GM12878 (cell line): ENCODE results near the gene ABHD14A. TPM values are rescaled to one million over a fixed set of nuclear protein-coding genes. Genes with fewer than 3 reads are reported as not detected.

Source experiments
- ATAC-seq: fragments of 200-7000 bp; cut with Tn5 transposase; 3 replicates; pipeline ENCODE4 v1.9.1; 2020; ENCODE audit warnings: mild to moderate bottlenecking, moderate library complexity
- BruUV-seq: library from RNA; stranded (reverse); fragments of 400-500 nt; replicated peaks from 2 replicates; lab custom pipeline; 2021; lab: Mats Ljungman, UMichigan
- CTCF ChIA-PET: fragments of 300-600 bp; sonication (Branson Sonifier 250); formaldehyde crosslinking; extraction: SDS; loops from one replicate; lab custom pipeline; 2021; ENCODE audit warnings: inconsistent platforms; lab: Yijun Ruan, JAX
- POLR2A ChIA-PET: fragments of 350-600 bp; formaldehyde crosslinking; extraction: SDS; loops from one replicate; lab custom pipeline; 2021; ENCODE audit warnings: inconsistent platforms; lab: Charles Lee
- RAD21 ChIA-PET: fragments of 300-600 bp; sonication (Branson Sonifier 250); formaldehyde crosslinking; loops from one replicate; lab custom pipeline; 2023; ENCODE audit warnings: antibody characterized with exemption; ENCODE audit not compliant: unreplicated experiment; lab: Charles Lee
- SMC1A ChIA-PET: fragments of 300-600 bp; sonication (Branson Sonifier 250); formaldehyde crosslinking; loops from one replicate; lab custom pipeline; 2023; ENCODE audit not compliant: unreplicated experiment, uncharacterized antibody; lab: Charles Lee
- DNase-seq: peaks from one replicate; pipeline ENCODE4 v3.0.0-alpha.2; 2011; ENCODE audit warnings: low read depth, low spot score
- FAIRE-seq: peaks from 3 replicates; lab custom pipeline; 2011; peaks lifted over from hg19 to GRCh38; lab: Jason Lieb, UNC
- H2AFZ ChIP-seq: 2 replicates; pipeline ENCODE4 v1.6.0; 2011; ENCODE audit warnings: low read depth, low read length, control low read depth; ENCODE audit not compliant: control insufficient read depth
- H3K27ac ChIP-seq: 2 replicates; pipeline ENCODE4 v1.5.1; 2011; ENCODE audit warnings: control low read depth; ENCODE audit not compliant: control insufficient read depth, insufficient read depth
- H3K27me3 ChIP-seq, 2 experiments: replicated peaks in 1 of 2; 2 replicates each; pipeline versions ENCODE4 v1.6.0 to v1.6.1; 2011; ENCODE audit warnings: low read length in 1 of 2; ENCODE audit not compliant: control insufficient read depth in 2 of 2, insufficient read depth in 2 of 2
- H3K36me3 ChIP-seq, 2 experiments: 2 replicates each; pipeline ENCODE4 v1.5.1; 2011; ENCODE audit warnings: low read length in 1 of 2; ENCODE audit not compliant: control insufficient read depth in 2 of 2, insufficient read depth in 2 of 2
- H3K4me1 ChIP-seq: 2 replicates; pipeline ENCODE4 v1.6.1; 2011; ENCODE audit warnings: mild to moderate bottlenecking, low read length, moderate library complexity, mixed read lengths; ENCODE audit not compliant: control insufficient read depth, insufficient read depth
- H3K4me2 ChIP-seq: 2 replicates; pipeline ENCODE4 v1.6.0; 2011; ENCODE audit warnings: control low read depth; ENCODE audit not compliant: control insufficient read depth, insufficient read depth
- H3K4me3 ChIP-seq: fragments of 200-600 bp; sonication (generic); 2 replicates; pipeline ENCODE4 v1.5.1; 2016
- H3K79me2 ChIP-seq: 2 replicates; pipeline ENCODE4 v1.6.0; 2011; ENCODE audit warnings: low read length; ENCODE audit not compliant: control insufficient read depth, insufficient read depth
- H3K9ac ChIP-seq: 2 replicates; pipeline ENCODE4 v1.8.0; 2011; ENCODE audit warnings: low read length, control low read depth, mixed read lengths; ENCODE audit not compliant: control insufficient read depth, insufficient read depth
- H3K9me3 ChIP-seq: replicated peaks from 3 replicates; pipeline ENCODE4 v1.5.1; 2011; ENCODE audit warnings: mild to moderate bottlenecking, low read length; ENCODE audit not compliant: control insufficient read depth, insufficient read depth
- H4K20me1 ChIP-seq: 2 replicates; pipeline ENCODE4 v1.6.0; 2011; ENCODE audit not compliant: control insufficient read depth, insufficient read depth
- BCL3 ChIP-seq: IDR thresholded peaks from 2 replicates; pipeline ENCODE4 v1.6.1; 2011; ENCODE audit warnings: borderline replicate concordance, low read depth, mild to moderate bottlenecking, moderate library complexity, low read length; ENCODE audit not compliant: insufficient read depth, poor library complexity, severe bottlenecking
- CREB1 ChIP-seq: IDR thresholded peaks from 2 replicates; pipeline ENCODE4 v1.6.1; 2012; ENCODE audit warnings: low read depth, mild to moderate bottlenecking, inconsistent platforms
- CTCF ChIP-seq, 3 experiments: IDR thresholded peaks in 2 of 3; conservative IDR thresholded peaks in 1 of 3; 2 replicates each; pipeline ENCODE4 v1.5.1; 2011; ENCODE audit warnings: low read depth in 3 of 3, low read length in 3 of 3, mild to moderate bottlenecking in 3 of 3, control low read depth in 2 of 3, moderate library complexity in 2 of 3, inconsistent platforms in 1 of 3, mixed read lengths in 1 of 3; ENCODE audit not compliant: control insufficient read depth in 2 of 3, insufficient read depth in 1 of 3; ENCODE audit errors: extremely low read depth in 1 of 3
- EGR1 ChIP-seq, 2 experiments: IDR thresholded peaks; 1 replicate in 1 of 2; 2 replicates in 1 of 2; pipeline ENCODE4 v1.6.1; 2011 to 2012; ENCODE audit warnings: low read depth in 2 of 2, low read length in 2 of 2, borderline replicate concordance in 1 of 2, mild to moderate bottlenecking in 1 of 2, moderate library complexity in 1 of 2
- HCFC1 ChIP-seq: fragments of 150-350 bp; IDR thresholded peaks from 2 replicates; pipeline ENCODE4 v1.6.1; 2014; ENCODE audit warnings: low read length
- HDAC6 ChIP-seq: fragments of 200-600 bp; sonication (generic); IDR thresholded peaks from one replicate; pipeline ENCODE4 v1.8.0; 2017; ENCODE audit warnings: antibody characterized with exemption; ENCODE audit not compliant: unreplicated experiment
- KDM1A ChIP-seq: fragments of 200-600 bp; sonication (generic); IDR thresholded peaks from 2 replicates; pipeline ENCODE4 v1.6.1; 2016; ENCODE audit warnings: borderline replicate concordance
- KLF5 ChIP-seq: fragments of 450-650 bp; IDR thresholded peaks from 2 replicates; pipeline ENCODE4 v1.6.1; 2014; ENCODE audit warnings: mild to moderate bottlenecking; ENCODE audit not compliant: partially characterized antibody
- NBN ChIP-seq: fragments of 450-650 bp; IDR thresholded peaks from 2 replicates; pipeline ENCODE4 v1.6.1; 2016
- NKRF ChIP-seq: fragments of 450-650 bp; conservative IDR thresholded peaks from 2 replicates; pipeline ENCODE4 v1.6.1; 2017; ENCODE audit warnings: mild to moderate bottlenecking, moderate library complexity
- PML ChIP-seq: IDR thresholded peaks from 2 replicates; pipeline ENCODE4 v1.6.1; 2012; ENCODE audit warnings: low read length, inconsistent platforms
- RAD21 ChIP-seq: IDR thresholded peaks from 2 replicates; pipeline ENCODE4 v1.6.1; 2011; ENCODE audit warnings: mild to moderate bottlenecking, low read depth, low read length, moderate library complexity; ENCODE audit not compliant: insufficient read depth
- SIN3A ChIP-seq: IDR thresholded peaks from 2 replicates; pipeline ENCODE4 v1.6.1; 2012; ENCODE audit warnings: low read depth, low read length, improper control_type of control experiment
- SIX5 ChIP-seq: IDR thresholded peaks from 2 replicates; pipeline ENCODE4 v1.6.1; 2011; ENCODE audit warnings: mild to moderate bottlenecking, low read depth, low read length, moderate library complexity; ENCODE audit not compliant: severe bottlenecking
- SREBF1 ChIP-seq: IDR thresholded peaks from 2 replicates; pipeline ENCODE4 v1.6.1; 2012; ENCODE audit warnings: mild to moderate bottlenecking, low read length
- USF1 ChIP-seq: IDR thresholded peaks from 2 replicates; pipeline ENCODE4 v1.6.1; 2011; ENCODE audit warnings: borderline replicate concordance, low read depth, mild to moderate bottlenecking, moderate library complexity, mixed read lengths, low read length; ENCODE audit not compliant: insufficient read depth; ENCODE audit errors: extremely low read length
- WRNIP1 ChIP-seq: IDR thresholded peaks from 2 replicates; pipeline ENCODE4 v1.6.1; 2011; ENCODE audit warnings: low read depth, low read length, improper control_type of control experiment, borderline replicate concordance
- ZNF622 ChIP-seq: fragments of 450-650 bp; IDR thresholded peaks from 2 replicates; pipeline ENCODE4 v1.6.1; 2017; ENCODE audit warnings: mild to moderate bottlenecking, inconsistent platforms
- WGBS: methylation state at CpG from one replicate; pipeline ENCODE4 v1.1.6; 2016; ENCODE audit warnings: low lambda C conversion rate; ENCODE audit not compliant: insufficient replicate concordance, insufficient coverage; ENCODE audit errors: missing lambda C conversion rate; 5-methylcytosine and 5-hydroxymethylcytosine counted together
- in situ Hi-C: fragments of 300-500 bp; cut with MboI; formaldehyde crosslinking; loops from 9 replicates; pipeline ENCODE4 v1.14.3; 2018; ENCODE audit warnings: mixed read lengths
- intact Hi-C: fragments of 100-400 bp; cut with micrococcal nuclease; formaldehyde crosslinking; loops from one replicate; pipeline ENCODE4 v1.14.2; 2022; ENCODE audit not compliant: unreplicated experiment
- polyA plus RNA-seq, 11 experiments: library from polyadenylated mRNA; depleted of rRNA in 4 of 11; unstranded in 6 of 11; stranded (reverse) in 5 of 11; fragments of >200 nt; fragmentation: Nextera tagmentation in 4 of 11; fragmentation: Illumina TruSeq in 1 of 11; extraction: Ambion mirVana in 4 of 11; extraction: Trizol in 1 of 11; gene quantifications; 1 replicate in 1 of 11; 2 replicates in 10 of 11; pipeline versions ENCODE4 v1.2.1 to v1.2.3, GENCODE V29; 2011 to 2016; ENCODE audit warnings: inconsistent platforms in 2 of 11, missing spikeins in 2 of 11, low read depth in 1 of 11
- total RNA-seq, 4 experiments: library from RNA; depleted of rRNA in 3 of 4; stranded (reverse); fragments of >200 nt in 3 of 4; fragmentation: Illumina TruSeq in 1 of 4; extraction: Trizol in 1 of 4; gene quantifications; 2 replicates each; pipeline versions ENCODE4 v1.2.1 to v1.2.3, GENCODE V29; 2013 to 2021

The ABHD14A gene
- total and polyA plus RNA-seq, 10 of the 15 experiments (the other 5 are each of a cell fraction or from before 2014, with no cell fraction given) = 1.2 to 27.0 (median 7.9) TPM

GRCh38 chr3:52014613-52015012 lies 39.7 kb downstream of the ABHD14A start:
- peaks cover 4% of the 10 kb centered on the region for H3K4me1 ChIP-seq
- H2AFZ ChIP-seq = no peak overlapping the region
- BruUV-seq = no TSS peak
- no peaks in the 10 kb centered on the region for H3K36me3 ChIP-seq
- no peaks in the 10 kb centered on the region for H3K9me3 ChIP-seq
- FAIRE-seq (no peak), DNase-seq (no peak), ATAC-seq (peak; percentile 22)
- in situ Hi-C loops = no loop called here
- ChIA-PET SMC1A (interaction anchor here (1.0 to 12.8 kb wide), 5 partner anchors 11 to 140 kb away, joined by 3 to 116 read pairs (median 9); partner anchors contain the start of genes DUSP7 and POC1A), POLR2A (interaction anchor here (0.5 to 2.1 kb wide), 5 partner anchors 10 to 56 kb away, joined by 3 to 6 read pairs (median 5); partner anchors contain the start of genes DUSP7 and RPL29), RAD21 (interaction anchor here (1.0 to 2.5 kb wide), 9 partner anchors 9 to 109 kb away, joined by 3 to 17 read pairs (median 5); partner anchors contain the start of gene DUSP7), CTCF (interaction anchor here (1.7 to 8.2 kb wide), 4 partner anchors 10 to 109 kb away, joined by 3 to 93 read pairs (median 32); partner anchors contain the start of gene DUSP7)
- H3K9ac ChIP-seq = no peak overlapping the region
- H4K20me1 ChIP-seq = no peaks in the 10 kb centered on the region
- TF ChIP-seq RAD21 (peak; percentile 3; the same call in 1 of the 2 replicates), PML (no peak), CREB1 (no peak), HDAC6 (no peak), SIX5 (no peak), USF1 (no peak), HCFC1 (no peak), WRNIP1 (no peak), SIN3A (no peak), BCL3 (no peak), KLF5 (no peak), ZNF622 (no peak), SREBF1 (no peak), CTCF (IDR thresholded peaks at IDR 0.05 in 2 of 3, conservative IDR thresholded peaks at IDR 0.05 in 1 of 3; ENCODE audit: control insufficient read depth in 2 of 3, extremely low read depth in 1 of 3, insufficient read depth in 1 of 3, low read depth in 3 of 3, low read length in 3 of 3) (0 out of 6 replicates have a peak, but pooled peaks of 1 of the 3 experiments have one; percentile 17), NBN (no peak), NKRF (no peak), EGR1 (IDR thresholded peaks at IDR 0.05; ENCODE audit: borderline replicate concordance in 1 of 2, low read depth in 2 of 2, low read length in 2 of 2) (no peak), KDM1A (no peak)
- no peak overlapping the region for H3K27ac ChIP-seq
- H3K4me3 ChIP-seq = no peak overlapping the region
- WGBS = 57% methylated on average over 8 of the region's 8 CpGs
- no peaks in the 10 kb centered on the region for H3K79me2 ChIP-seq
- H3K27me3 ChIP-seq = no peaks in the 10 kb centered on the region
- no peak overlapping the region for H3K4me2 ChIP-seq
- intact Hi-C loops = no loop called here
